ENCODE data around the gene B3GNT3. TPM values are rescaled to one million over a fixed set of nuclear protein-coding genes. Genes with fewer than 3 reads are reported as not detected.
A peak's percentile ranks its signal among the peaks of the same experiment; 100 is the strongest.

B3GNT3 gene
- total and polyA plus RNA-seq, 2 of the 13 experiments (the other 11 are each of a cell fraction or from before 2014, with no cell fraction given), result 0.86 to 4.0 TPM

DNA sequence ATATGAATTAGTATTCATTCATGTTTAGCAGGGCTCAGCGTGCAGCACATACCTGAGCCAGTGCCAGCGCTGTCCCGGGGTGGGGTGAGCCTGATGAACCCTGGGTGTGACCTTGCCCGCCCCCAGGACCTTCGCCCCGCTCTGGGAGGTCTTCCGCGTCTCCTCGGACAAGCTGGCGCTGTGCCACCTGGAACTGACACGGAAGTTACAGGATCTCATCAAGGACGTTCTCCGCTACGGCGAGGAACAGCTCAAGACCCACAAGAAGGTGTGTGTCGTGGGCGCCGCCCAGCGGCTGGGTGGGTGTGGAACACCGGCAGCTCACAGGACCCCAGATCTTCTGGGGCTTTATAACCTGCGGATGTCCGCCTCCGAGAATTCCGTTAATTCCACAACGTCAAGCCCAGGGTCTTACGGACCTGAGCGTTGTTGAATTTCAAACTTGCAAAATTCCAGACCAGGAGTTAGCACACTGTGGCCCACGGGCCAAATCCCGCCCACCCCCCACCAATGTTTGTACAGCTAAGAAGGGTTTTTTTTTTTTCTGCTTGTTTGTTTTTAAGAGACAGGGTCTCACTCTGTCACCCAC lies 28.3 kb upstream of the B3GNT3 start (continued):
- no peak for TF ChIP-seq ZNF292 (CRISPR knock-in tag; IDR thresholded peaks at IDR 0.05; ENCODE audit: borderline replicate concordance, low read depth)
- TF ChIP-seq, protein P1, sequence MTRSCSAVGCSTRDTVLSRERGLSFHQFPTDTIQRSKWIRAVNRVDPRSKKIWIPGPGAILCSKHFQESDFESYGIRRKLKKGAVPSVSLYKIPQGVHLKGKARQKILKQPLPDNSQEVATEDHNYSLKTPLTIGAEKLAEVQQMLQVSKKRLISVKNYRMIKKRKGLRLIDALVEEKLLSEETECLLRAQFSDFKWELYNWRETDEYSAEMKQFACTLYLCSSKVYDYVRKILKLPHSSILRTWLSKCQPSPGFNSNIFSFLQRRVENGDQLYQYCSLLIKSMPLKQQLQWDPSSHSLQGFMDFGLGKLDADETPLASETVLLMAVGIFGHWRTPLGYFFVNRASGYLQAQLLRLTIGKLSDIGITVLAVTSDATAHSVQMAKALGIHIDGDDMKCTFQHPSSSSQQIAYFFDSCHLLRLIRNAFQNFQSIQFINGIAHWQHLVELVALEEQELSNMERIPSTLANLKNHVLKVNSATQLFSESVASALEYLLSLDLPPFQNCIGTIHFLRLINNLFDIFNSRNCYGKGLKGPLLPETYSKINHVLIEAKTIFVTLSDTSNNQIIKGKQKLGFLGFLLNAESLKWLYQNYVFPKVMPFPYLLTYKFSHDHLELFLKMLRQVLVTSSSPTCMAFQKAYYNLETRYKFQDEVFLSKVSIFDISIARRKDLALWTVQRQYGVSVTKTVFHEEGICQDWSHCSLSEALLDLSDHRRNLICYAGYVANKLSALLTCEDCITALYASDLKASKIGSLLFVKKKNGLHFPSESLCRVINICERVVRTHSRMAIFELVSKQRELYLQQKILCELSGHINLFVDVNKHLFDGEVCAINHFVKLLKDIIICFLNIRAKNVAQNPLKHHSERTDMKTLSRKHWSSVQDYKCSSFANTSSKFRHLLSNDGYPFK (CRISPR knock-in tag; IDR thresholded peaks at IDR 0.05; ENCODE audit: borderline replicate concordance), result peak; percentile 39; the same call in 1 of the 2 replicates
- TF ChIP-seq, protein P2, sequence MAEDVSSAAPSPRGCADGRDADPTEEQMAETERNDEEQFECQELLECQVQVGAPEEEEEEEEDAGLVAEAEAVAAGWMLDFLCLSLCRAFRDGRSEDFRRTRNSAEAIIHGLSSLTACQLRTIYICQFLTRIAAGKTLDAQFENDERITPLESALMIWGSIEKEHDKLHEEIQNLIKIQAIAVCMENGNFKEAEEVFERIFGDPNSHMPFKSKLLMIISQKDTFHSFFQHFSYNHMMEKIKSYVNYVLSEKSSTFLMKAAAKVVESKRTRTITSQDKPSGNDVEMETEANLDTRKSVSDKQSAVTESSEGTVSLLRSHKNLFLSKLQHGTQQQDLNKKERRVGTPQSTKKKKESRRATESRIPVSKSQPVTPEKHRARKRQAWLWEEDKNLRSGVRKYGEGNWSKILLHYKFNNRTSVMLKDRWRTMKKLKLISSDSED (CRISPR knock-in tag; IDR thresholded peaks at IDR 0.05), result no peak
- TF ChIP-seq, protein P3, sequence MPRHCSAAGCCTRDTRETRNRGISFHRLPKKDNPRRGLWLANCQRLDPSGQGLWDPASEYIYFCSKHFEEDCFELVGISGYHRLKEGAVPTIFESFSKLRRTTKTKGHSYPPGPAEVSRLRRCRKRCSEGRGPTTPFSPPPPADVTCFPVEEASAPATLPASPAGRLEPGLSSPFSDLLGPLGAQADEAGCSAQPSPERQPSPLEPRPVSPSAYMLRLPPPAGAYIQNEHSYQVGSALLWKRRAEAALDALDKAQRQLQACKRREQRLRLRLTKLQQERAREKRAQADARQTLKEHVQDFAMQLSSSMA (CRISPR knock-in tag; IDR thresholded peaks at IDR 0.05), result 0 out of 2 replicates have a peak, but pooled peaks have one; percentile 60
- TF ChIP-seq RXRA (CRISPR knock-in tag; IDR thresholded peaks at IDR 0.05), result peak; percentile 96
- no peak for TF ChIP-seq SP140L (CRISPR knock-in tag; IDR thresholded peaks at IDR 0.05; ENCODE audit: borderline replicate concordance)
- TF ChIP-seq ZNF564 (CRISPR knock-in tag; IDR thresholded peaks at IDR 0.05), result no peak
- TF ChIP-seq ZNF562 (CRISPR knock-in tag; IDR thresholded peaks at IDR 0.05; ENCODE audit: borderline replicate concordance), result no peak
- TF ChIP-seq POLR2A (IDR thresholded peaks at IDR 0.05; ENCODE audit: insufficient read depth in 1 of 2, low read depth in 2 of 2, low read length in 2 of 2), result no peak
- peak; percentile 92 for TF ChIP-seq NR2F6 (IDR thresholded peaks at IDR 0.05)
- TF ChIP-seq NR2F6 (CRISPR knock-in tag; IDR thresholded peaks at IDR 0.05), result peak; percentile 97
- TF ChIP-seq, protein P4, sequence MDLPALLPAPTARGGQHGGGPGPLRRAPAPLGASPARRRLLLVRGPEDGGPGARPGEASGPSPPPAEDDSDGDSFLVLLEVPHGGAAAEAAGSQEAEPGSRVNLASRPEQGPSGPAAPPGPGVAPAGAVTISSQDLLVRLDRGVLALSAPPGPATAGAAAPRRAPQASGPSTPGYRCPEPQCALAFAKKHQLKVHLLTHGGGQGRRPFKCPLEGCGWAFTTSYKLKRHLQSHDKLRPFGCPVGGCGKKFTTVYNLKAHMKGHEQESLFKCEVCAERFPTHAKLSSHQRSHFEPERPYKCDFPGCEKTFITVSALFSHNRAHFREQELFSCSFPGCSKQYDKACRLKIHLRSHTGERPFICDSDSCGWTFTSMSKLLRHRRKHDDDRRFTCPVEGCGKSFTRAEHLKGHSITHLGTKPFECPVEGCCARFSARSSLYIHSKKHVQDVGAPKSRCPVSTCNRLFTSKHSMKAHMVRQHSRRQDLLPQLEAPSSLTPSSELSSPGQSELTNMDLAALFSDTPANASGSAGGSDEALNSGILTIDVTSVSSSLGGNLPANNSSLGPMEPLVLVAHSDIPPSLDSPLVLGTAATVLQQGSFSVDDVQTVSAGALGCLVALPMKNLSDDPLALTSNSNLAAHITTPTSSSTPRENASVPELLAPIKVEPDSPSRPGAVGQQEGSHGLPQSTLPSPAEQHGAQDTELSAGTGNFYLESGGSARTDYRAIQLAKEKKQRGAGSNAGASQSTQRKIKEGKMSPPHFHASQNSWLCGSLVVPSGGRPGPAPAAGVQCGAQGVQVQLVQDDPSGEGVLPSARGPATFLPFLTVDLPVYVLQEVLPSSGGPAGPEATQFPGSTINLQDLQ (CRISPR knock-in tag; IDR thresholded peaks at IDR 0.05), result no peak
- peak; percentile 62; the same call in 1 of the 2 replicates for TF ChIP-seq HNRNPL (IDR thresholded peaks at IDR 0.05; ENCODE audit: low read depth, low read length)
- peak; percentile 62; the same call in 1 of the 2 replicates for TF ChIP-seq AKAP8 (CRISPR knock-in tag; IDR thresholded peaks at IDR 0.05)
- TF ChIP-seq STAG1 (CRISPR knock-in tag; IDR thresholded peaks at IDR 0.05), result peak; percentile 93
- TF ChIP-seq FOXK2 (IDR thresholded peaks at IDR 0.05), result no peak
- no peak for TF ChIP-seq TRIM24 (CRISPR knock-in tag; IDR thresholded peaks at IDR 0.05)
- no peak for TF ChIP-seq ZNF567 (CRISPR knock-in tag; IDR thresholded peaks at IDR 0.05; ENCODE audit: borderline replicate concordance)
- no peak for TF ChIP-seq ZZZ3 (CRISPR knock-in tag; IDR thresholded peaks at IDR 0.05; ENCODE audit: borderline replicate concordance)
- no peak for TF ChIP-seq ZNF343 (CRISPR knock-in tag; IDR thresholded peaks at IDR 0.05)
- peak; percentile 73; the same call in 1 of the 2 replicates for TF ChIP-seq SAP130 (CRISPR knock-in tag; IDR thresholded peaks at IDR 0.05; ENCODE audit: low read depth)
- no peak for TF ChIP-seq TBP (CRISPR knock-in tag; IDR thresholded peaks at IDR 0.05)
- peak; percentile 45 for TF ChIP-seq BCL6 (CRISPR knock-in tag; IDR thresholded peaks at IDR 0.05)
- TF ChIP-seq, protein P5, sequence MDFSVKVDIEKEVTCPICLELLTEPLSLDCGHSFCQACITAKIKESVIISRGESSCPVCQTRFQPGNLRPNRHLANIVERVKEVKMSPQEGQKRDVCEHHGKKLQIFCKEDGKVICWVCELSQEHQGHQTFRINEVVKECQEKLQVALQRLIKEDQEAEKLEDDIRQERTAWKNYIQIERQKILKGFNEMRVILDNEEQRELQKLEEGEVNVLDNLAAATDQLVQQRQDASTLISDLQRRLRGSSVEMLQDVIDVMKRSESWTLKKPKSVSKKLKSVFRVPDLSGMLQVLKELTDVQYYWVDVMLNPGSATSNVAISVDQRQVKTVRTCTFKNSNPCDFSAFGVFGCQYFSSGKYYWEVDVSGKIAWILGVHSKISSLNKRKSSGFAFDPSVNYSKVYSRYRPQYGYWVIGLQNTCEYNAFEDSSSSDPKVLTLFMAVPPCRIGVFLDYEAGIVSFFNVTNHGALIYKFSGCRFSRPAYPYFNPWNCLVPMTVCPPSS (IDR thresholded peaks at IDR 0.05), result no peak

Measured in HepG2 (cell line).